Muscle layer of colon (tissue), 2 donors: ENCODE results near the gene BTNL8.

Experiments used
- H3K27ac ChIP-seq: one replicate; pipeline ENCODE4 v1.7.0; 2013; ENCODE audit warnings: low read depth, mild to moderate bottlenecking, low read length, moderate library complexity
- H3K27me3 ChIP-seq, 2 donors: one replicate each; pipeline ENCODE4 v1.7.0; 2013; ENCODE audit warnings: low read length in 2 of 2, mild to moderate bottlenecking in 2 of 2; ENCODE audit not compliant: insufficient read depth in 2 of 2, control insufficient read depth in 1 of 2
- H3K36me3 ChIP-seq: one replicate; pipeline ENCODE4 v1.7.0; 2013; ENCODE audit warnings: mild to moderate bottlenecking, low read length; ENCODE audit not compliant: insufficient read depth
- H3K4me1 ChIP-seq: one replicate; pipeline ENCODE4 v1.7.0; 2013; ENCODE audit warnings: mild to moderate bottlenecking, low read length; ENCODE audit not compliant: insufficient read depth
- H3K4me3 ChIP-seq, 2 donors: one replicate each; pipeline ENCODE4 v1.7.0; 2013; ENCODE audit warnings: low read length in 2 of 2, low read depth in 1 of 2, mild to moderate bottlenecking in 1 of 2, moderate library complexity in 1 of 2
- H3K9ac ChIP-seq: one replicate; pipeline ENCODE4 v1.7.0; 2013; ENCODE audit warnings: low read length
- H3K9me3 ChIP-seq: one replicate; pipeline ENCODE4 v1.7.0; 2013; ENCODE audit warnings: mild to moderate bottlenecking, low read length
- donor health status: abdominal sarcoma.
- donor health status: Adenocarcinoma of cecum.

BTNL8 gene

DNA sequence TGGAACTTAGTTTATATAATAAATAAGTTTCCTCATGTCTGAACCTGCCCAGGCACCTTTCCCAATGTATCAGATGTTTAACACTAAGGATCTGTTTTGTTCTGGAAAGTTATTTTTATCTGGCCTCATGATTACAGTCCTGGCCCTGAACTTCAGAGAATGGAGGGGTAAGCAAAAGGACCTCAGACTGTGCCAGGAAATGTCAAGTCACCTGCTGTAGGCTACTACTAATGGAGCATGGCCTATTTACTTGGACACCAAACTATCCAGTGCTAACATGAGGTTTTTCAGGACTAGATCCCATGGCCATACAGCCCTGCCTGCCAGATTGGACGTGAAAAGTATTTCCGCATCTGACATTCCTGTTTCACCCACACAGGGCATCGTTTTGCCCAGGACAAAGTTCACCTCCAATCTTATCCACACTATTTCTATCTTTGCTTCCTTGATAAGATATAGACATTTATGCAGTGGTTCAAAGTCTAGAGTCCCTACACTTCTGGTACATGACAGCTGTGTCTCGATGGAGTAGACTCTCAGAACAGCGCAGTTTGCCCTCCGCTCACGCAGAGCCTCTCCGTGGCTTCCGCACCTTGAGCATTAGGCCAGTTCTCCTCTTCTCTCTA, at the start of gene BTNL8:
BTNL8 (plus strand) TSS at position 539 of the 626 bp plus-strand sequence. CDS start 152 bp downstream, outside the sequence.
- Histone ChIP-seq H3K27ac (no peak within 1 kb of the TSS), H3K36me3 (no peaks in the 10 kb centered on the region), H3K9me3 (no peaks in the 10 kb centered on the region), H3K4me3 (no peak within 1 kb of the TSS), H3K9ac (no peak within 1 kb of the TSS), H3K4me1 (no peaks in the 10 kb centered on the region), H3K27me3 (no peaks in the 10 kb centered on the region)

GRCh38 chr5:180849827-180850226, 49.1 kb upstream of the BTNL8 start:
- Histone ChIP-seq H3K27me3 (no peaks in the 10 kb centered on the region), H3K9ac (no peak overlapping the region), H3K36me3 (peaks cover 44% of the 10 kb centered on the region), H3K4me1 (no peaks in the 10 kb centered on the region), H3K27ac (no peak overlapping the region), H3K9me3 (no peaks in the 10 kb centered on the region), H3K4me3 (no peak overlapping the region)

DNA sequence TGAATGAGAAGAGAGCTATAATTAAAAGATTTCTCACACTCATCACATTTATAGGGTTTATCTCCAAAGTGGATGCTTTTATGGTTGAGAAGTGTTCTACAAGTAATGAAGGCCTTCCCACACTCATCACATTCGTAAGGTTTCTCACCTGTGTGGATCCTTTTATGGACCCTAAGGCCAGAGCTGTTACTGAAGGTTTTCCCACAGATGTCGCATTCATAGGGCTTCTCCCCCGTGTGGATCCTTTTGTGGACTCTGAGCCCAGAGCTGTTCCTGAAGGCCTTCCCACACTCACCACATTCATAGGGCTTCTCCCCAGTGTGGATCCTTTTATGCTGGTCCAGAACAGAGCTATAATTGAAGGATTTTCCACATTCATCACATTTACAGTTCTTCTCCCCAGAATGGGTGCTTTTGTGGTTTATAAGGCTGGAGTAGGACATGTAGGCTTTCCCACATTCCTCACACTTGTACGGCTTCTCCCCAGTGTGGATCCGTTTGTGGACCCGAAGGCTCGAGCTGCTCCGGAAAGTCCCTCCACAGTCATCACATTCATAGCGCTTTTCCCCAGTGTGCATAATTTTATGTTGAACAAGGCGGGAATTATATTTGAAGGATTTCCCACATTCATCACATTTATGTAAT, 48.4 kb upstream of the BTNL8 start:
- Histone ChIP-seq H3K27ac (no peak overlapping the region), H3K27me3 (no peaks in the 10 kb centered on the region), H3K4me1 (no peaks in the 10 kb centered on the region), H3K4me3 (no peak overlapping the region), H3K9ac (no peak overlapping the region), H3K9me3 (no peaks in the 10 kb centered on the region), H3K36me3 (peaks cover 49% of the 10 kb centered on the region)

- Histone ChIP-seq H3K4me3 (no peak overlapping the region), H3K9ac (no peak overlapping the region), H3K36me3 (peaks cover 47% of the 10 kb centered on the region), H3K4me1 (no peaks in the 10 kb centered on the region), H3K27me3 (no peaks in the 10 kb centered on the region), H3K9me3 (no peaks in the 10 kb centered on the region), H3K27ac (no peak overlapping the region)
Measured at GRCh38 chr5:180852495-180852894, 46.5 kb upstream of the BTNL8 start.

GRCh38 chr5:180853121-180853847, 45.7 kb upstream of the BTNL8 start:
- Histone ChIP-seq H3K9me3 (no peaks in the 10 kb centered on the region), H3K36me3 (peaks cover 47% of the 10 kb centered on the region), H3K9ac (no peak overlapping the region), H3K27me3 (no peaks in the 10 kb centered on the region), H3K4me1 (no peaks in the 10 kb centered on the region), H3K27ac (no peak overlapping the region), H3K4me3 (no peak overlapping the region)

DNA sequence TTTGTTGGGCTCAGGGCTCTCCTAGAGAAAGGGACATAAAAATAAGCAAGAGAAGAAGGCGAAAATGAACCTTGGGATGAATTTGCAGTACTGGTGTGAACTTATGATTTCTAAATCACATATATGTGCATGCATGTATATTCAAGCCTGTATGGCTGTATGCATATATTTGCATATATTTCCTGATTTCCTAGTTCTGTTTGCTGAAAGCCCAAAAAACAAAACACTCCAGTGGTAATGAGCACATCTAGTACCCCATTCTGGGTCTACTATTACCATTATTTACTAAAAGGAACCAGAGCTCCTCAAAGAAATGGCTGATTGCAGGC, 45.1 kb upstream of the BTNL8 start:
- no peaks in the 10 kb centered on the region for H3K9me3 ChIP-seq
- no peaks in the 10 kb centered on the region for H3K27me3 ChIP-seq
- H3K4me1 ChIP-seq: no peaks in the 10 kb centered on the region
- peaks cover 42% of the 10 kb centered on the region for H3K36me3 ChIP-seq
- no peak overlapping the region for H3K27ac ChIP-seq
- no peak overlapping the region for H3K4me3 ChIP-seq
- H3K9ac ChIP-seq: no peak overlapping the region

- Histone ChIP-seq H3K9me3 (no peaks in the 10 kb centered on the region), H3K27ac (no peak overlapping the region), H3K27me3 (no peaks in the 10 kb centered on the region), H3K36me3 (peaks cover 14% of the 10 kb centered on the region), H3K9ac (no peak overlapping the region), H3K4me3 (no peak overlapping the region), H3K4me1 (peaks cover 5% of the 10 kb centered on the region)
Measured at GRCh38 chr5:180858586-180858985, 40.4 kb upstream of the BTNL8 start.

GRCh38 chr5:180860273-180860886, 38.6 kb upstream of the BTNL8 start:
- H3K9ac ChIP-seq: peak overlapping the region; percentile 79
- no peaks in the 10 kb centered on the region for H3K27me3 ChIP-seq
- peaks cover 5% of the 10 kb centered on the region for H3K4me1 ChIP-seq
- peak overlapping the region; percentile 82 to 84 for H3K4me3 ChIP-seq
- peak overlapping the region; percentile 59 for H3K27ac ChIP-seq
- no peaks in the 10 kb centered on the region for H3K9me3 ChIP-seq
- peaks cover 8% of the 10 kb centered on the region for H3K36me3 ChIP-seq

DNA sequence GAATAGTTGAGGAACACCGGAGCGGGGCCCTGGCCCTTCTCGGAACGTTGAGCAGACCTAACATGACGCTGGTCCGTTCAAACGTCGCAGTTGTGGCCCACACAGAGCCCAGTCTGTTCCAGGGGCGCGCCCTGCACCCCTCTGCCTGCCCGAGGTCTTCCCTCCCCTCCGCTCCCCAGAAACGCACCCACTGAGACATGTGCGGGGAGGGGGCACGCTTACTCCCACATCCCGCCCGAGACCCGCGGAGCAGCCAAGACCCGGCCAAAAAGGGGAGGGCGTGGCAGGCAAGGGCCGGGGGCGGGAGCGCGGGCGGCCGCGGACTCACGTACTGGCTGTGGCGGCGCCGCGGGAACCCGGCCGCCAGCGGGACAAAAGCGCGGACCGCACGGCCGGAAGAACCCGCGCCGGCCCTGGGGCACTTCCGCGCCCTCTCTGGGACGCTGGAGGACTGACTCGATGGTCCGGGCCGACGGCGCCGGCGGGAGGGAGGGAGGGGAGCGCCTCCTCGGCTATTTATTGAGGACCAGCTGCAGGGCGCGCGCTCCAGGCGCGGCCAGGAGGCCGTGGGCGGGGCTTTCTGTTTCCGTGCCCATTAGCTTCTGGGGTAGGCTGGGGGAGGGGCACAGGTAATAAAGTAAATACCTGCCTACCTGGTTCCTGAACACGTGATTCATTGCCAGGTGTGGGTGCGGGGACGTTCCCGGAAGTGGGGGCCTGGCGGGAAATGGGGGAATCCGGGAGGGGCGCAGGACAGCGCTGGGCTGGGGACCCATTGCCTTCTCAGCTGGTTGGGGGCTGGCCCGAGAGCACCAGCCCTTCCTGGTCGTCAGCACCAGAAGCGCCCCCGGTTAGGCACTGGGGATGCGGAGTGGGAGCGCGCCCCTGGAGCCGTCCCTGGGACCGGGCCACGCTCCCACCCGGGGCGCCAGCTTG, 37.8 kb upstream of the BTNL8 start, which contains the start of gene ZFP62:
ZFP62 (minus strand) TSS at position 390 of the 936 bp plus-strand sequence; CDS start at position 333, 57 bp downstream.
- Histone ChIP-seq H3K9ac (peak within 1 kb of the TSS; percentile 79), H3K4me1 (peaks cover 5% of the 10 kb centered on the region), H3K27me3 (no peaks in the 10 kb centered on the region), H3K36me3 (peaks cover under 1% of the 10 kb centered on the region), H3K27ac (peak within 1 kb of the TSS; percentile 59), H3K4me3 (peak within 1 kb of the TSS; percentile 82 to 84), H3K9me3 (no peaks in the 10 kb centered on the region)

DNA sequence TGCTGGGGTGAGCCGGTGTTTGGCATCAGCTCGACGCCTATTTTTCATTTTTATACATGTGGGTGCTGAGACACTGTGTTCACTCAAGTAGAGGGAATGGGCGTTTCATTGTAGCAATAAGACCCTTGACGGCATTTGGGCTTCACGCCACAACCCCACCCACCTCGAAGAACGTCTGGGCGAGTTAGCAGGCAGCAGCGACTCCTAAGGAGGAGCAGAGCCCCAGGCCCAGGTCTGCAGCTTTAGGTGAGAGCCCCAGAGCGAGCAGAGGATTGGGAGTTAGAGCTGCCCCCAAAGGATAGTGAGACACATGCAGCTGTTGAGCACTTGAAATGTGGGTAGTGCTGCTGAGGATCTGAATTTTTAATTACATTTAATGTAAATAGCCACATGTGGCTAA, 36.3 kb upstream of the BTNL8 start:
- Histone ChIP-seq H3K4me1 (peaks cover 5% of the 10 kb centered on the region), H3K9ac (no peak overlapping the region), H3K9me3 (no peaks in the 10 kb centered on the region), H3K27ac (no peak overlapping the region), H3K4me3 (no peak overlapping the region), H3K36me3 (no peaks in the 10 kb centered on the region), H3K27me3 (no peaks in the 10 kb centered on the region)
